Right lung (tissue), 10 donors: ENCODE data around the gene HIVEP1. TPM values are rescaled to one million over a fixed set of nuclear protein-coding genes. Genes with fewer than 3 reads are reported as not detected.

Experiments used
- DNase-seq, 2 donors: peaks; one replicate each; pipeline ENCODE4 v3.0.0-alpha.2; 2013
- long read RNA-seq, 8 donors: transcript quantifications; one replicate each; lab custom pipeline, GENCODE V29; 2026
- polyA plus RNA-seq, 5 donors: library from polyadenylated mRNA; unstranded; fragments of 120-200 nt; gene quantifications; one replicate each; pipeline versions ENCODE4 v1.2.1 to v1.2.3, GENCODE V29; 2013; ENCODE audit warnings: inconsistent platforms in 1 of 5, low replicate concordance in 1 of 5; ENCODE audit not compliant: insufficient read length in 5 of 5, insufficient read depth in 1 of 5

Gene HIVEP1
- polyA plus RNA-seq = 10 to 100 TPM; 21.5 to 28.7 (median 26.7) TPM
- long read RNA-seq, donor 1, partial matches to known transcripts = 0 of 3 reads
- long read RNA-seq, donor 1, other reads (novel, unspliced or antisense) = 0 of 3 reads
- long read RNA-seq, donor 2 = 0 reads
- long read RNA-seq, donor 3 = 0 reads
- long read RNA-seq, donor 4, partial matches to known transcripts = 0 of 2 reads
- long read RNA-seq, donor 4, other reads (novel, unspliced or antisense) = 0 of 2 reads
- long read RNA-seq, donor 5, partial matches to known transcripts = 0 of 1 reads
- long read RNA-seq, donor 5, other reads (novel, unspliced or antisense) = 0 of 1 reads
- long read RNA-seq, donor 6, partial matches to known transcripts = 0 of 2 reads
- long read RNA-seq, donor 6, other reads (novel, unspliced or antisense) = 0 of 2 reads
- long read RNA-seq, donor 7, partial matches to known transcripts = 0 of 3 reads
- long read RNA-seq, donor 7, other reads (novel, unspliced or antisense) = 0 of 3 reads
- long read RNA-seq, donor 8 = 0 reads

DNA sequence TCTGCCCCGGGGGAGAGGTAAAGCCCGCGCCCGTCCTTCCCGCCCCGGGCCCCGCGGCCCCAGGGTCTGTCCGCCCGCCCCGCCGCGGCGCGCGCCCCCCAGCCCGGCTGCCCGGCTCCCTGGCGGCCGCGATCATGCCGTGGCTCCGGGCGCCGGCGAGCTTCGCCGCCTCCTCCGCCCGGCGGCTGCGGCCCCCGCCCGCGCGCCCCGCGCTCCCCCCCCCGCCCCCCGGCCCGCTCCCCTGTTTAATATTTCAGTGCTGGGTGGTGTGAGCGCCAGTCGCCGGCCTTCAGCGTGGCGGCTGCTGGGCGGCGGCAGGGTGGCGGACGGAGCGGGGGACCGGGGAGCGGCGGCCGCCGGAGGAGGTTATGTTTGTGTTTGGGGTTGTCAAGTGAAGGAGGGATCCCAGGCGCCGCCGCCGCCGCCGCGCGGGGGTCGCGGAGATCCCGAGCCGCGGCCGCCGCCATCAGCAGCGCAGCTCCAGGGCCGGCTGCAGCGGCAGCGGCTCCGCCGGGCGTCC is at the start of gene HIVEP1:
Gene HIVEP1 (plus strand): TSS at position 275 of the 520 bp plus-strand sequence. CDS start 3,317 bp downstream, outside the sequence.
- no peak for DNase-seq

DNA sequence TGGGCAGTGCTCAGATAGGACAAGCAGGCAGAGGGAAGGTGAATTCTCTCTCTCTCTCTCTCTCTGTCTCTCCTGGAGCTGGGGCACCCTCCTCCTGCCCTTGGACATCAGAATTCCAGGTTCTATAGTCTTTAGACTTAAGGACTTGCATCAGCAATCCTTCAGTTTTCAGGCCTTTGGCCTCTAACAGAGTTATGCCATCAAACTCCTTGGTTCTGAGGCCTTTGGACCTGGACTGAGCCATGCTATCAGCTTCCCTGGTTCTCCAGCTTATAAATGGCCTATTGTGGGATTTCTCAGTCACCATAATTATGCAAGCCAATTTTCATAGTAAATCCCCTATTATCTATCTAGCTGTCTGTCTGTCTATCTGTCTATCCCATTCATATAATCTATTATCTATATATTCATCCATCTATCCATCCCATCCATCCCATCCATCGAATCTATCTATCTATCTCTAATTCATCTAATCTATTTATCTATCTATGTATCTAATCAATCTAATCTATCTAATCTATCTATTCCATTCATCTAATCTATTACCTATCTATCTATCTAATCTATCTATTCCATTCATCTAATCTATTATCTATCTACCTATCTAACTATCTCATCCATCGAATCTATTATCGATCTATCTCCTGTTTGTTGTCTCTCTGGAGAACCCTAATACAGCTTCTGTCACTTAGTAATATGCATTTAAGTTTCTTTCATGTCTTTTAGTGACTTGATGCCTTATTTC is 48.2 kb upstream of the HIVEP1 start:
- DNase-seq = no peak

DNA sequence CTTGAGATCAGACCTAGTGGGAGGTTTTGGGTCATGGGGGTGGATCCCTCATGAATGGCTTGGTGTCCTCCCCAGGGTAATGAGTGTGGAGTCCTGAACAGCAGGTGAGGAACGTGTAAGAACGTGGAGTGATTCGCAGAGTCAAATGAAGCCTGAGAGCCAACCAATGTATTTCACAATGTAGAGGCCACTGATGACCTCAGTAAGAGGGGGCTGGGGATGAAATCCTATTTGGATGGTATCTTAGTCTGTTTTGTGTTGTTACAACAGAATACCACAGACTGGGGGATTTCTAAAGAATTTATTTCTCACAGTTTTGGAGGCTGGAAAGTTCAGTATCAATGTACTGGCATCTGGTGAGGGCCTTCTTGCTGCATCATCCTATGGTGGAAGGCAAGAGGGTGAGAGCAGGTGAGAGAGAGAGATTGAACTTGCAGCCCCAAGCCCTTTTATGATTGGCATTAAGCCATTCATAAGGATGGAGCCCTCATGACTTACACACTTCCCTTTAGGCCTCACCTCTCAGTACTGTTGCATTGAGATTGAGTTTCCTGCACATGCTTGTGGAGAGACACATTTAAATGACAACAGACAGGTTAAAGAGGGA is 47.3 kb upstream of the HIVEP1 start:
- DNase-seq = no peak

GRCh38 chr6:11965499-11965898 is 46.6 kb upstream of the HIVEP1 start:
- no peak for DNase-seq

GRCh38 chr6:11968241-11968806 is 43.8 kb upstream of the HIVEP1 start:
- DNase-seq = no peak

GRCh38 chr6:11969092-11969491 is 43.0 kb upstream of the HIVEP1 start:
- DNase-seq = peak; percentile 19 to 31

GRCh38 chr6:11970114-11970513 is 42.0 kb upstream of the HIVEP1 start:
- no peak for DNase-seq

DNA sequence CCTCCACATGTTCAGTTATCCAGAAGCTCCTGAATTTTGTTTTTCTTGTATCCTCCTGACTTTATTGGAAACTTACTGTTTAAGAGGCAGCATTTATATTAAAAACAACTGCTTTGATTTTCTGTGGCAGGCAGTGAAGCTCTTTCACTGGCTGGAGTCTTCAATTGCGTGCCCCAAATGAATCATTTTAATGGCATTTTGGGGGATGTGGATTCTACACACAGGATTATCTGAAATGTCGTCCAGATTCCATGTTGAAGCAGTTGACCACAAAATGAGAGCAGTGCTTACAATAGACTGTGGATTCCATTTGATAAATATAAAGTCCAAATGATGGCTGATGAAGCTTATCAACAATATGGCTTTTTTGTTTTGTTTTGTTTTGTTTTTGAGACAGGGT is 41.0 kb upstream of the HIVEP1 start:
- no peak for DNase-seq

GRCh38 chr6:11972270-11972669 is 39.8 kb upstream of the HIVEP1 start:
- no peak for DNase-seq

GRCh38 chr6:11972806-11973205 is 39.3 kb upstream of the HIVEP1 start:
- no peak for DNase-seq

DNA sequence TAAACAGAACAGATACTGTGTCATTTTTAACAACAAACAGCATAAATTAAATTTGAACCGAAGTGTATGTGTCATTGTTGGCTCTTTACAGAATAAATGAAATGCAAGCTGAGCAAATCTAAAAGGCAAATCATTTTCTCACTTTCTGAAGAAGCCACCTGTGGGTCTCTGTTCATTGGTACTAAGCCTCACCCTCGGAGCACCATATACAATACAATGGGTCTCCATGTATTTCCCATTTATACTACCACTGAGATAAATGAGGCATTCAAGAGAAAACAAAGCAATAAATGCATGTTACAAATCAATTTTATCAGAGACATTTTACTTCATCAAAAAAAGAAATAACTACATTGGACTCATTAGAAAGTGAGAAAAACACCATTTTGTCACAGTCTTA is 38.9 kb upstream of the HIVEP1 start:
- no peak for DNase-seq

- DNase-seq = no peak
These were observed 38.0 kb upstream of the HIVEP1 start for GRCh38 chr6:11974089-11974488.

- no peak for DNase-seq
These were observed 36.6 kb upstream of the HIVEP1 start for GRCh38 chr6:11975353-11975977.

- DNase-seq = no peak
These were observed 35.6 kb upstream of the HIVEP1 start for GRCh38 chr6:11976489-11976888.

DNA sequence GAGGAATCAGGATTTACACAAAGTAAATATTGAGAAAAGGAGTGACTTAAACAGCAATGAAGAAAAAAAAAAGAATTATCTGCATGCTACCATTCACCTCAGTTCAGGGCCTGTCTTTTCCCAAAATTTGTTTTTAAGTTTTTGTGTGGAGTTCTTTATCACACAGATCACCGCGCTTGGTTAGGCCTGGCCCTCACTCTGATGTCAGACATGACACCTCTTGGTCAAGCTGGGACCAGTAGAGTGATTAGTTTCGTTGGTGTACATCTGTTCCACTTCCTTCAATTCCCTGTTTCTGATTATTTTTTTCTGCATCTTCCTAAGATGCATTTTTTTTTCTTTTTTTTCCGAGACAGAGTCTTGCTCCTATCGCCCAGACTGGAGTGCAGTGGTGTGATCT is 34.9 kb upstream of the HIVEP1 start:
- DNase-seq = no peak

DNA sequence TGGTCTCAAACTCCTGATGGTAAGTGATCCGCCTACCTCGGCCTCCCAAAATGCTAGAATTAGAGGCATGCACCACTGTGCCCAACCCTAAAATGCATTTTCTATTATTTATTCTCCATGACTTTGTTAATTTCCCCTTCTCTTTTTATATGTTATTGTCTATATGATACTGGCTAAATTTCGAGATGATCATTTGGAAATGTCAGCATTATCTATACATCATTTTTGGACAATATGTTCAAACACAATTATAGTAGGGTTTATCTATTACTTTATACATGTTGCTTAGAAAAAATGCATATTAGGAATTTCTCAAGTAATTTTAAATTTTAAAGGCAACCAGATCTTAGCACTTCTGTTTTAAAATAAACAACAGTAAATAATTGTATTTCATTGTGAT is 34.4 kb upstream of the HIVEP1 start:
- DNase-seq = no peak

- no peak for DNase-seq
These were observed 33.7 kb upstream of the HIVEP1 start for GRCh38 chr6:11978169-11978987.

- DNase-seq = no peak
These were observed 32.2 kb upstream of the HIVEP1 start for GRCh38 chr6:11979866-11980265.

GRCh38 chr6:11983306-11983705 is 28.8 kb upstream of the HIVEP1 start:
- DNase-seq = no peak

- DNase-seq = no peak
These were observed 24.7 kb upstream of the HIVEP1 start for GRCh38 chr6:11987386-11987785.
